Cardiac fibroblast (primary cell): ENCODE results near the gene MATN1.

Experiments used
- DNase-seq, 2 donors: peaks; one replicate each; pipeline versions ENCODE4 v3.0.0 to v3.0.0-alpha.2; 2010; ENCODE audit warnings: low read depth in 2 of 2
- H3K4me3 ChIP-seq, 2 donors: replicated peaks in 1 of 2; 1 replicate in 1 of 2; 2 replicates in 1 of 2; pipeline ENCODE4 v1.5.1; 2011; ENCODE audit warnings: low read depth in 2 of 2, low read length in 2 of 2, mild to moderate bottlenecking in 2 of 2, moderate library complexity in 1 of 2
- CTCF ChIP-seq: IDR thresholded peaks from one replicate; pipeline ENCODE4 v1.5.1; 2011; ENCODE audit warnings: low read depth, mild to moderate bottlenecking, low read length, inconsistent platforms

Gene MATN1

GRCh38 chr1:30734580-30734979, 11.2 kb upstream of the MATN1 start:
- no peak for DNase-seq

GRCh38 chr1:30734106-30734505, 10.7 kb upstream of the MATN1 start:
- H3K4me3 ChIP-seq, result no peak overlapping the region
- TF ChIP-seq CTCF, result no peak
- no peak for DNase-seq

More at GRCh38 chr1:30734580-30734979, 11.2 kb upstream of the MATN1 start:
- H3K4me3 ChIP-seq, result no peak overlapping the region
- TF ChIP-seq CTCF, result no peak

GRCh38 chr1:30733493-30733892, 10.1 kb upstream of the MATN1 start:
- TF ChIP-seq CTCF, result no peak
- no peak overlapping the region for H3K4me3 ChIP-seq
- no peak for DNase-seq

- DNase-seq, result peak in 1 of 2 donors; percentile 9
- H3K4me3 ChIP-seq, result no peak overlapping the region
- TF ChIP-seq CTCF, result no peak
Measured at GRCh38 chr1:30732277-30732996, 9.1 kb upstream of the MATN1 start.

- no peak for DNase-seq
- TF ChIP-seq CTCF, result no peak
- H3K4me3 ChIP-seq, result no peak overlapping the region
Measured at GRCh38 chr1:30731806-30732276, 8.5 kb upstream of the MATN1 start.

GRCh38 chr1:30731109-30731805, 7.9 kb upstream of the MATN1 start:
- no peak for DNase-seq
- H3K4me3 ChIP-seq, result no peak overlapping the region
- no peak for TF ChIP-seq CTCF
